Measurements from ENCODE around the gene PIK3C2G.

The PIK3C2G gene

DNA sequence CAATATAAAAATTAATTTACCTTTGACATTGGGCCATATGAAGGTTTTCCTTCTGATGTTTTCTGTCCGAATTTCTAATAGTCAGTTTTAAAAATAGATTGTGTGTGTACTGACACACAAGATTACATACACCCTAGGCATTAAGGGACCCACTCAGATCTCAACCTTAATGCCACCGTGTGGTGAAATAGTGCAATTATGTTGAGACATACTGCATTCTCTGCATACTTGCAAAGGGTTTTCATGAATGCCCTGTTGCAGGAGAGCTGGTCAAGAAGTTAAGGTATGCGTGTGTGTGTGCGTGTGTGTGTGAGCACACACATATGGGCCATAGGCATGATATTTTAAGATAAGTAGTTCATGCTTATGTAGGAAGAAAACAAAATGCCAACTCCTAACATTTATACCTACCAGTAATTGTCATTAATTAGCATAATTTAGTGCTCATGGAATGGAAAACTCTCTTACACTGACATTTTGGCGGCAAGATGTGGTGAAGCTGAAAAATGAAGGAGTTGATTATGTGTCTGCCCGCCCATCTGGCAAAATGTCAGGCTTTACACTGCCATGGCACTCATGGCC, 58.8 kb downstream of the PIK3C2G start:
- POLR2A ChIA-PET, result no interaction called here

DNA sequence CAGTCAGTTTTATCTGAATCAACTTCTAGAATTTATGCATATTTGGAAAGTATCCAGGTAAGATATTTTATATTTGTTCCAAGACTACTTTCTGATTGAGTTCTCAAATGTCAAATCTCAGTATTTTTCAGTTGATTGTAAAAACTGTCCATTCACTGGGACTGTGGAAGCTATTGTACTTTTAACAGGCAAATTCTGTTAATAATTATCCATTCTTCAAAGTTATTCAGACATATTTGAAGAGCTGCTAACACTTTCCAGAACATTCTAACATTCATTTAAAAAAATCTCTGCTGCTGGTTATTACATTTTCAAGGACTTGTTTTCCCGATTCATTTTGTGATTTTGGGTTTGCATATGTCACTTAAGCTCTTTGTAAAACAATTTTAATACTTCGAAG, 59.7 kb downstream of the PIK3C2G start:
- ChIA-PET POLR2A (no interaction called here), CTCF (interaction anchor here (0.6 to 2.0 kb wide), 2 partner anchors 15 to 1346 kb away, joined by 3 to 14 read pairs; no protein-coding TSS in a partner anchor)
- DNase-seq (ENCODE audit: extremely low spot score), result no peak
- no peak for TF ChIP-seq ZNF384 (IDR thresholded peaks at IDR 0.05)
- TF ChIP-seq BHLHE40 (IDR thresholded peaks at IDR 0.05; ENCODE audit: borderline replicate concordance), result no peak
- TF ChIP-seq ELF4 (IDR thresholded peaks at IDR 0.05), result no peak
- no peak for TF ChIP-seq FOXK2 (IDR thresholded peaks at IDR 0.05)
- TF ChIP-seq HDGF (IDR thresholded peaks at IDR 0.05; ENCODE audit: borderline replicate concordance), result no peak
- no peak for TF ChIP-seq L3MBTL2 (conservative IDR thresholded peaks at IDR 0.05)
- TF ChIP-seq NFRKB (IDR thresholded peaks at IDR 0.05), result no peak
- no peak for TF ChIP-seq LEF1 (IDR thresholded peaks at IDR 0.05; ENCODE audit: borderline replicate concordance)
- TF ChIP-seq SUZ12 (IDR thresholded peaks at IDR 0.05), result no peak
- TF ChIP-seq, protein P1, sequence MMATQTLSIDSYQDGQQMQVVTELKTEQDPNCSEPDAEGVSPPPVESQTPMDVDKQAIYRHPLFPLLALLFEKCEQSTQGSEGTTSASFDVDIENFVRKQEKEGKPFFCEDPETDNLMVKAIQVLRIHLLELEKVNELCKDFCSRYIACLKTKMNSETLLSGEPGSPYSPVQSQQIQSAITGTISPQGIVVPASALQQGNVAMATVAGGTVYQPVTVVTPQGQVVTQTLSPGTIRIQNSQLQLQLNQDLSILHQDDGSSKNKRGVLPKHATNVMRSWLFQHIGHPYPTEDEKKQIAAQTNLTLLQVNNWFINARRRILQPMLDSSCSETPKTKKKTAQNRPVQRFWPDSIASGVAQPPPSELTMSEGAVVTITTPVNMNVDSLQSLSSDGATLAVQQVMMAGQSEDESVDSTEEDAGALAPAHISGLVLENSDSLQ (IDR thresholded peaks at IDR 0.05), result no peak
- TF ChIP-seq FOXM1 (IDR thresholded peaks at IDR 0.05; ENCODE audit: borderline replicate concordance), result no peak
- no peak for TF ChIP-seq TARDBP (IDR thresholded peaks at IDR 0.05)
- no peak for TF ChIP-seq CTBP1 (IDR thresholded peaks at IDR 0.05; ENCODE audit: borderline replicate concordance)
- no peak for TF ChIP-seq ARNT (IDR thresholded peaks at IDR 0.05)
- TF ChIP-seq FOXA1 (IDR thresholded peaks at IDR 0.05), result no peak
- no peak for TF ChIP-seq SP1 (IDR thresholded peaks at IDR 0.05)

More for the DNA sequence above, 58.8 kb downstream of the PIK3C2G start:
- CTCF ChIA-PET, result interaction anchor here (0.7 to 2.0 kb wide), 7 partner anchors 8 to 189 kb away, joined by 3 to 14 read pairs (median 3); no protein-coding TSS in a partner anchor
- peak; percentile 51 for DNase-seq (ENCODE audit: extremely low spot score)
- no peak for TF ChIP-seq ZNF384 (IDR thresholded peaks at IDR 0.05)
- TF ChIP-seq FOXA1 (IDR thresholded peaks at IDR 0.05), result no peak
- TF ChIP-seq ELF4 (IDR thresholded peaks at IDR 0.05), result no peak
- no peak for TF ChIP-seq FOXK2 (IDR thresholded peaks at IDR 0.05)
- TF ChIP-seq FOXM1 (IDR thresholded peaks at IDR 0.05; ENCODE audit: borderline replicate concordance), result no peak
- TF ChIP-seq ARNT (IDR thresholded peaks at IDR 0.05), result no peak
- no peak for TF ChIP-seq L3MBTL2 (conservative IDR thresholded peaks at IDR 0.05)
- no peak for TF ChIP-seq SP1 (IDR thresholded peaks at IDR 0.05)
- TF ChIP-seq HDGF (IDR thresholded peaks at IDR 0.05; ENCODE audit: borderline replicate concordance), result no peak
- TF ChIP-seq CTBP1 (IDR thresholded peaks at IDR 0.05; ENCODE audit: borderline replicate concordance), result no peak
- TF ChIP-seq NFRKB (IDR thresholded peaks at IDR 0.05), result no peak
- no peak for TF ChIP-seq BHLHE40 (IDR thresholded peaks at IDR 0.05; ENCODE audit: borderline replicate concordance)

- no peak for DNase-seq (ENCODE audit: extremely low spot score)
- ChIA-PET POLR2A (no interaction called here), CTCF (no interaction called here)
- TF ChIP-seq NFRKB (IDR thresholded peaks at IDR 0.05) (no peak), SP1 (IDR thresholded peaks at IDR 0.05) (no peak), SUZ12 (IDR thresholded peaks at IDR 0.05) (no peak), ARNT (IDR thresholded peaks at IDR 0.05) (no peak), TARDBP (IDR thresholded peaks at IDR 0.05) (no peak), HDGF (IDR thresholded peaks at IDR 0.05; ENCODE audit: borderline replicate concordance) (no peak), FOXM1 (IDR thresholded peaks at IDR 0.05; ENCODE audit: borderline replicate concordance) (no peak), FOXK2 (IDR thresholded peaks at IDR 0.05) (no peak), BHLHE40 (IDR thresholded peaks at IDR 0.05; ENCODE audit: borderline replicate concordance) (no peak), LEF1 (IDR thresholded peaks at IDR 0.05; ENCODE audit: borderline replicate concordance) (no peak), ELF4 (IDR thresholded peaks at IDR 0.05) (no peak), L3MBTL2 (conservative IDR thresholded peaks at IDR 0.05) (no peak), FOXA1 (IDR thresholded peaks at IDR 0.05) (no peak), CTBP1 (IDR thresholded peaks at IDR 0.05; ENCODE audit: borderline replicate concordance) (no peak), ZNF384 (IDR thresholded peaks at IDR 0.05) (no peak)
- TF ChIP-seq, protein P1 (IDR thresholded peaks at IDR 0.05), result no peak
Observed at GRCh38 chr12:18323159-18323558, 61.8 kb downstream of the PIK3C2G start.

- POLR2A ChIA-PET, result no interaction called here
- DNase-seq (ENCODE audit: extremely low spot score), result no peak
- CTCF ChIA-PET, result no interaction called here
- TF ChIP-seq SP1 (IDR thresholded peaks at IDR 0.05), result no peak
- TF ChIP-seq FOXK2 (IDR thresholded peaks at IDR 0.05), result no peak
- TF ChIP-seq SUZ12 (IDR thresholded peaks at IDR 0.05), result no peak
- TF ChIP-seq ARNT (IDR thresholded peaks at IDR 0.05), result no peak
- TF ChIP-seq TARDBP (IDR thresholded peaks at IDR 0.05), result no peak
- no peak for TF ChIP-seq FOXM1 (IDR thresholded peaks at IDR 0.05; ENCODE audit: borderline replicate concordance)
- no peak for TF ChIP-seq FOXA1 (IDR thresholded peaks at IDR 0.05)
- no peak for TF ChIP-seq CTBP1 (IDR thresholded peaks at IDR 0.05; ENCODE audit: borderline replicate concordance)
- TF ChIP-seq HDGF (IDR thresholded peaks at IDR 0.05; ENCODE audit: borderline replicate concordance), result no peak
- TF ChIP-seq LEF1 (IDR thresholded peaks at IDR 0.05; ENCODE audit: borderline replicate concordance), result no peak
- no peak for TF ChIP-seq ZNF384 (IDR thresholded peaks at IDR 0.05)
- TF ChIP-seq, protein P1 (IDR thresholded peaks at IDR 0.05), result no peak
Observed at GRCh38 chr12:18327036-18327435, 65.7 kb downstream of the PIK3C2G start.

- DNase-seq (ENCODE audit: extremely low spot score), result no peak
- TF ChIP-seq NFRKB (IDR thresholded peaks at IDR 0.05) (no peak), SUZ12 (IDR thresholded peaks at IDR 0.05) (no peak), ARNT (IDR thresholded peaks at IDR 0.05) (no peak), ZNF384 (IDR thresholded peaks at IDR 0.05) (no peak), L3MBTL2 (conservative IDR thresholded peaks at IDR 0.05) (no peak), FOXM1 (IDR thresholded peaks at IDR 0.05; ENCODE audit: borderline replicate concordance) (no peak)
- CTCF ChIA-PET, result interaction anchor here (0.6 to 1.0 kb wide), 2 partner anchors 13 to 621 kb away, joined by 4 read pairs; no protein-coding TSS in a partner anchor
- POLR2A ChIA-PET, result no interaction called here
Observed at GRCh38 chr12:18332173-18332572, 70.9 kb downstream of the PIK3C2G start.

DNA sequence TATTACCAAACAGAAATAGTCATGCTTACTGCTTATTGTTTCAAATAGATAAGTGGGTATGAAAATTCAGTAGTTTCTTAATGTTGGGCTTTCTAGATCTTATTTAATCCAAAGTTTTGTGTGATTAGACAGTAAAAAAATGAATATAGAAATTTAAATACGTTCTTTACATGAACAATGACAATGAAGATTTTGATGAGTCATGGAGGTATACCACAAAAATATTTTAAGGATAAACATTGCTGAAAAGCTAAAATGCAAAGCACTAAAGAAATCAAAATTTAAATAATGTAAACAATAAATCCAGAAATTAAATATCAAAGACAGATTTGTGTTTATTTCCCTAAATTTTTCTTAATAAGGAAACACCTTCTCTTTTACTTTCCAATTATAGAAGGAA, 78.3 kb downstream of the PIK3C2G start:
- ChIA-PET POLR2A (no interaction called here), CTCF (interaction anchor here (0.7 kb wide), 1 partner anchor 334 kb away, joined by 3 read pairs; no protein-coding TSS in a partner anchor)
- TF ChIP-seq ARNT (IDR thresholded peaks at IDR 0.05), result no peak
- TF ChIP-seq SUZ12 (IDR thresholded peaks at IDR 0.05), result no peak
- DNase-seq (ENCODE audit: extremely low spot score), result no peak

Measured in HEK293T (cell line).